ENCODE measurements around the gene MGLL.

MGLL gene

DNA sequence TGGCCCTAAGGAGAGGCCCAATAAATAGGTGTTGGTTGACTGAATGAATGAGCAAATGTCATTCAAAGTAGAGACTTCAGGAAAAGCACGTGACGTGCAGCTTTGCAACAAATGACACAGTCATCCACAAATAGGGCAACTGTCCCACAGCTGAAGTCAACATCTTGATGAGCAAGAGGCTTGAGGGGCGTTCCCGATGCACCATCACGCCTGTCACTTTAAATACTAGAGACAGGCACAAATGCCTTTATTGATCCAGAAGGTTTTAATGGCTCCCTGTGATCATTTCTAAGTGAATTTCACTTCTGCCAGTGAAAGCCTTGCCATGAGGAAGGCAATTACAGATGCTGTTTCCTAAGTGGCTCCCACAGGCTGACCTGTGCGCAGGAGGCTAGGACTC lies 105.9 kb downstream of the MGLL start:
- DNase-seq (ENCODE audit: low read depth): no peak
- TF ChIP-seq, protein P1, sequence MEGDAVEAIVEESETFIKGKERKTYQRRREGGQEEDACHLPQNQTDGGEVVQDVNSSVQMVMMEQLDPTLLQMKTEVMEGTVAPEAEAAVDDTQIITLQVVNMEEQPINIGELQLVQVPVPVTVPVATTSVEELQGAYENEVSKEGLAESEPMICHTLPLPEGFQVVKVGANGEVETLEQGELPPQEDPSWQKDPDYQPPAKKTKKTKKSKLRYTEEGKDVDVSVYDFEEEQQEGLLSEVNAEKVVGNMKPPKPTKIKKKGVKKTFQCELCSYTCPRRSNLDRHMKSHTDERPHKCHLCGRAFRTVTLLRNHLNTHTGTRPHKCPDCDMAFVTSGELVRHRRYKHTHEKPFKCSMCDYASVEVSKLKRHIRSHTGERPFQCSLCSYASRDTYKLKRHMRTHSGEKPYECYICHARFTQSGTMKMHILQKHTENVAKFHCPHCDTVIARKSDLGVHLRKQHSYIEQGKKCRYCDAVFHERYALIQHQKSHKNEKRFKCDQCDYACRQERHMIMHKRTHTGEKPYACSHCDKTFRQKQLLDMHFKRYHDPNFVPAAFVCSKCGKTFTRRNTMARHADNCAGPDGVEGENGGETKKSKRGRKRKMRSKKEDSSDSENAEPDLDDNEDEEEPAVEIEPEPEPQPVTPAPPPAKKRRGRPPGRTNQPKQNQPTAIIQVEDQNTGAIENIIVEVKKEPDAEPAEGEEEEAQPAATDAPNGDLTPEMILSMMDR (IDR thresholded peaks at IDR 0.05; ENCODE audit: control insufficient read depth, insufficient read depth, low read depth, low read length, missing control alignments): no peak
- no peak overlapping the region for H3K4me3 ChIP-seq (ENCODE audit: control insufficient read depth, low read depth, low read length)

DNA sequence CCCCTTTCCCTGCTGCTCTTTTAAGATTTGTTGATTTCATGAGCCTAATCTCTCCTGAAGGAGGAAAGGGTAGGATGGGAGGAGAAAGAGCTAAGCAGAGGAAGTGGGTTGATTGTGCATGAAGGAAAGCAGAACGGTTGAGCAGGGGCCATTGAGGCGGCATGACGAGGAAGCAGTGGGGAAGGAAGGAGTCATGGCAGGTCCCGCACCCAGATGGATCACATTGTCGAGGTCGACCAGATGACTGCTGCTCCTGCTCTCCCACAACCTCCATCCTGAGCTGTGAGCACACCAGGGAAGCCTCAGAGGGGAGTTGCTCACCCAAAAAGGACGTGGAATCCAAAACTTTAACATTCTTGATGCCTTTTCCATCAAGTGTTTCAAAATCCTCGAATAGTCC lies 106.8 kb downstream of the MGLL start:
- H3K4me3 ChIP-seq (ENCODE audit: control insufficient read depth, low read depth, low read length): no peak overlapping the region
- DNase-seq (ENCODE audit: low read depth): no peak

DNA sequence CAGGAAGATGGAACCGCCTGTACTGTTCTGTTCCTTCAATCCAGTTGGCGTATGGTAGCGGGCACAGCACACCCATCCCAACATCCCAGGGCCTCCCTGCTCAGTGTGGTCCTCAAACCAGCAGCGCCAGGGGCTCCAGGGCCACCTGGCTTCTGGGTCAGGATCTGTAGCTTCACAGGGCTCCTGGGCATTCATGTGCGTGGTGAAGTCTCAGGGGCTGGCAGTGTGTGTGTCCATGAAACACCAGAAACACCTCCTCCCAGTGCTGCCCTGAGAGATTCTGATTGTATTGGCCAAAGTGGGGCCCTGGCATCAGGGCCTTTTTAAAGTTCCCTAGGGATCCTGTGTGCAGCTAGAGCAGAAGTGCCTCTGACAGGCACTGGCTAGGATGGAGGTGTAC lies 107.4 kb downstream of the MGLL start:
- H3K4me3 ChIP-seq (ENCODE audit: control insufficient read depth, low read depth, low read length): no peak overlapping the region
- DNase-seq (ENCODE audit: low read depth): no peak
- TF ChIP-seq, protein P1 (IDR thresholded peaks at IDR 0.05; ENCODE audit: control insufficient read depth, insufficient read depth, low read depth, low read length, missing control alignments): no peak

More for the DNA sequence above, 106.8 kb downstream of the MGLL start:
- TF ChIP-seq, protein P1 (IDR thresholded peaks at IDR 0.05; ENCODE audit: control insufficient read depth, insufficient read depth, low read depth, low read length, missing control alignments): no peak

DNA sequence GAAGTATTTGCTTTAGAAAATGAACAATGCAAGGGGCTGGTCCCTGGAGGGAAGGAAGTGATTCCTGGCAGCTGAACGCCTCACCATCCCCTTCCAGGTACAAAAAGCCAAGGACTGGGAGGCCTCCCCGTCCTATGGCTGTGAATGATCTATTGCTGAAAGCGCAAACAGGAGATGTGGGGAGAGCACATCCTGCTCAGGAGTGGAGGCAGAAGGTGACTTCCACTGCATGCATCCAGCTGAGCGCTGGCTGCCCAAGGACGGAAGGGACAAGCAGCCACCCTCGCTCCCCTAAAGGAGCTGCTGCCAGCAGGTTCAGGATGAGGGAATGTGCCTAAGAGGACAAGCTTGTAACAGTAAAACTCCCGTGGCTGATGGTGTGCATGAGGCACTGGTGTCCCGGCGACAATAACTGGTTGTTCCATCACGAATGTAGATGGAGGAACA lies 108.2 kb downstream of the MGLL start:
- TF ChIP-seq, protein P1 (IDR thresholded peaks at IDR 0.05; ENCODE audit: control insufficient read depth, insufficient read depth, low read depth, low read length, missing control alignments): no peak
- H3K4me3 ChIP-seq (ENCODE audit: control insufficient read depth, low read depth, low read length): no peak overlapping the region
- no peak for DNase-seq (ENCODE audit: low read depth)

DNA sequence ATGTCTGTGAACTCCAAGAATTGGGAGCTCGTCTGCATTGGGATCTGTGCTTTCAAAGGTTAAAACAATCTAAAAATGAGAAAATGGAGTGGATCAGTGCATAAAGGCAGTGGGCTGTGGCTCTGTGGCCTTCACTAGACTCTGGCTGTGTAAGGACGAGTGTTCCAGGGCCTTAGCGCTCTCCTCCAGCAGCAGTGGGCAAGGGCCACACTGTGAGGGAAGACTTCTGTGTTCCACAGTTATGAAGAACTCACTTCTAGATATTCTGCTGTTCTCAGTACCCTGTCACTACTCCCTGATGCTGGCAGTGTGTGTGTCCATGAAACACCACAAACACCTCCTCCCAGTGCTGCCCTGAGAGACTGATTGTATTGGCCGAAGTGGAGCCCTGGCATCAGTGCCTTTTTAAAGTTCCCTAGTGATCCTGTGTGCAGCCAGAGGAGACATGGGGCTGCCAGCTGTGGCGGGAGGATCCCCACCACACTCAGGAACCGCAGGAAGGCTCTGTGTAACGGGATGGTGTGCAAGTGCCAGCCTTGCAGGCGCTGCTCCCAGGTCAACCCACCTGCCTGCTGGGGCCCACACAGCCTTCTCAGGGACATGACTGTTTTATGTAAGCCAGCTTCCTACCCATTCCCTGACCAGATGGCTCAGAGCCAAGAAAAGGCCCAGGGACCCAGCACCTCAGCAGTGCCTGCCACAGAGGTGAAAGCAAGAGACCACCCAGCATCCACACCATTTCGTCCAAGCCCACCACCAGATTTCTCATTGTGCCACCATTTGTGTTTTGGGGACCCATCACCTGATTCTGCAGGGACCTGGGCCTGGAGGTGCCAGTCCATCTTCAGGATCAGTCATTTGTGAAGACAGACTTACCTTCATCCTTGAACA lies 109.2 kb downstream of the MGLL start:
- TF ChIP-seq, protein P1 (IDR thresholded peaks at IDR 0.05; ENCODE audit: control insufficient read depth, insufficient read depth, low read depth, low read length, missing control alignments): no peak
- no peak overlapping the region for H3K4me3 ChIP-seq (ENCODE audit: control insufficient read depth, low read depth, low read length)
- no peak for DNase-seq (ENCODE audit: low read depth)

DNA sequence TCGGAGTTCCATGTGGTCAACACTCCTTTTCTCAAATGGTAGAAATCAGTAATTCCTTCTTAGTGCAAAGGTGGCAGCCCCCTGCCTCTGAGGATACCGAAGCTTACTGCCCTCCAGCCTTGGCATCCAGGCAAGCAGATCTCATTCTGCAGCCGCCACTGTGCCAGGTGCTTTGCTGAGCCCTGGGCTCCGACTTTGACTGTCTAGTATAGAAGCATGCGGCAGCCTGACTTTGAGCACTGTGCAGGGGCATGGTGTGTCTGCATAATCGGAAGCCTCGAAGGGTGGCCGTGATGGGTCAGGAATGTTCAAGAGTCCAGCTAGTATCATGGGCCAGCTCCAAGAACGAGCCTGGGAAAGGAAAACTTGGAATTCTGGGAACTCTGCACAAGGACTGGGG lies 109.9 kb downstream of the MGLL start:
- no peak overlapping the region for H3K4me3 ChIP-seq (ENCODE audit: control insufficient read depth, low read depth, low read length)
- TF ChIP-seq, protein P1 (IDR thresholded peaks at IDR 0.05; ENCODE audit: control insufficient read depth, insufficient read depth, low read depth, low read length, missing control alignments): no peak
- no peak for DNase-seq (ENCODE audit: low read depth)

Measured in AG09309 (cell line).